ENCODE results near the gene SLC17A9. TPM values are rescaled to one million over a fixed set of nuclear protein-coding genes. Genes with fewer than 3 reads are reported as not detected.

Gene SLC17A9, protein sequence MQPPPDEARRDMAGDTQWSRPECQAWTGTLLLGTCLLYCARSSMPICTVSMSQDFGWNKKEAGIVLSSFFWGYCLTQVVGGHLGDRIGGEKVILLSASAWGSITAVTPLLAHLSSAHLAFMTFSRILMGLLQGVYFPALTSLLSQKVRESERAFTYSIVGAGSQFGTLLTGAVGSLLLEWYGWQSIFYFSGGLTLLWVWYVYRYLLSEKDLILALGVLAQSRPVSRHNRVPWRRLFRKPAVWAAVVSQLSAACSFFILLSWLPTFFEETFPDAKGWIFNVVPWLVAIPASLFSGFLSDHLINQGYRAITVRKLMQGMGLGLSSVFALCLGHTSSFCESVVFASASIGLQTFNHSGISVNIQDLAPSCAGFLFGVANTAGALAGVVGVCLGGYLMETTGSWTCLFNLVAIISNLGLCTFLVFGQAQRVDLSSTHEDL
- 1 to 10 TPM in 7 of 9 donors, under 1 TPM in 2; 0.17 to 4.6 (median 2.8) TPM for total RNA-seq
- 10 to 100 TPM in 2 of 3 donors, 1 to 10 TPM in 1; 1.2 to 69.1 (median 11.9) TPM for polyA plus RNA-seq
- long read RNA-seq, donor 1: 0 reads
- long read RNA-seq, donor 2: 0 reads
- long read RNA-seq, donor 3: 0 reads
- long read RNA-seq, donor 4, partial matches to known transcripts: 0 of 1 reads
- long read RNA-seq, donor 4, other reads (novel, unspliced or antisense): 0 of 1 reads
- long read RNA-seq, donor 5, partial matches to known transcripts: 1 of 7 reads
- long read RNA-seq, donor 5, other reads (novel, unspliced or antisense): 5 of 7 reads
- long read RNA-seq, donor 6: 0 reads
- long read RNA-seq, donor 7: 0 reads
- long read RNA-seq, donor 8: 0 reads
- long read RNA-seq, donor 9: 0 reads
- long read RNA-seq, donor 10: 0 reads

DNA sequence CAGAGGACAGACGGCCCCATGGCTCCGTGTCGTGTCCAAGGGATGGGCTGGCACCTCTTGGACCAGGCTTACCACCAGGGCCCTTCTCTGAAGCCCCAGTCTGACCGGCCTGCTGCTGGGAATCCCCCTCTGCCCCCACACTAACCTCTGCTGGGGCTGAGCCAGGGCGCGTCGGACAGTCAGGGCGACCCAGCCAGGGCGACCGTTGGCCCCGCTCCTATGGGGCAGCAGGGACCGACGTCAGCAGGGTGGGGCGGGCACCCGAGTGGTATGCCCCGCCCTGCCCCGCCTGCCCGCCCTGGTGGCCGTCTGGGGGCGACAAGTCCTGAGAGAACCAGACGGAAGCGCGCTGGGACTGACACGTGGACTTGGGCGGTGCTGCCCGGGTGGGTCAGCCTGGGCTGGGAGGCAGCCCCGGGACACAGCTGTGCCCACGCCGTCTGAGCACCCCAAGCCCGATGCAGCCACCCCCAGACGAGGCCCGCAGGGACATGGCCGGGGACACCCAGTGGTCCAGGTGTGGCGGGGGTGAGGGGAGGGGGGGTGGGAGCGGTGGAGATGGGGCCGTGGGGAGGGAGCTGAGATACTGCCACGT lies at the start of gene SLC17A9:
Gene SLC17A9, plus strand, starts transcription at position 337 of the 595 bp plus-strand sequence. Its CDS starts 122 bp downstream, at position 459.
- H3K36me3 ChIP-seq (replicated peaks in 1 of 2): peaks cover 0 to 10% of the 10 kb centered on the region in 2 donors
- peak within 1 kb of the TSS in 4 of 5 donors; percentile 32 to 84 (median 72) for H3K27ac ChIP-seq
- peaks cover 9 to 26% of the 10 kb centered on the region in 2 donors for H3K4me1 ChIP-seq (replicated peaks in 1 of 2)
- peak within 1 kb of the TSS in 1 of 4 donors; percentile 48 for H3K4me3 ChIP-seq
- TF ChIP-seq, protein P1, sequence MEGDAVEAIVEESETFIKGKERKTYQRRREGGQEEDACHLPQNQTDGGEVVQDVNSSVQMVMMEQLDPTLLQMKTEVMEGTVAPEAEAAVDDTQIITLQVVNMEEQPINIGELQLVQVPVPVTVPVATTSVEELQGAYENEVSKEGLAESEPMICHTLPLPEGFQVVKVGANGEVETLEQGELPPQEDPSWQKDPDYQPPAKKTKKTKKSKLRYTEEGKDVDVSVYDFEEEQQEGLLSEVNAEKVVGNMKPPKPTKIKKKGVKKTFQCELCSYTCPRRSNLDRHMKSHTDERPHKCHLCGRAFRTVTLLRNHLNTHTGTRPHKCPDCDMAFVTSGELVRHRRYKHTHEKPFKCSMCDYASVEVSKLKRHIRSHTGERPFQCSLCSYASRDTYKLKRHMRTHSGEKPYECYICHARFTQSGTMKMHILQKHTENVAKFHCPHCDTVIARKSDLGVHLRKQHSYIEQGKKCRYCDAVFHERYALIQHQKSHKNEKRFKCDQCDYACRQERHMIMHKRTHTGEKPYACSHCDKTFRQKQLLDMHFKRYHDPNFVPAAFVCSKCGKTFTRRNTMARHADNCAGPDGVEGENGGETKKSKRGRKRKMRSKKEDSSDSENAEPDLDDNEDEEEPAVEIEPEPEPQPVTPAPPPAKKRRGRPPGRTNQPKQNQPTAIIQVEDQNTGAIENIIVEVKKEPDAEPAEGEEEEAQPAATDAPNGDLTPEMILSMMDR (IDR thresholded peaks at IDR 0.05): no peak
- no peak for TF ChIP-seq POLR2A (IDR thresholded peaks at IDR 0.05)
- intact Hi-C loops (cut with DNase I): no loop called here
- peak in 6 of 7 donors; percentile 48 to 76 (median 60) for DNase-seq
- no peaks in the 10 kb centered on the region for H3K27me3 ChIP-seq
- WGBS, 4 donors: 26 to 44% (median 35%) methylated on average over 8 to 37 of the region's 37 CpGs
- no peaks in the 10 kb centered on the region for H3K9me3 ChIP-seq (replicated peaks in 1 of 3)

DNA sequence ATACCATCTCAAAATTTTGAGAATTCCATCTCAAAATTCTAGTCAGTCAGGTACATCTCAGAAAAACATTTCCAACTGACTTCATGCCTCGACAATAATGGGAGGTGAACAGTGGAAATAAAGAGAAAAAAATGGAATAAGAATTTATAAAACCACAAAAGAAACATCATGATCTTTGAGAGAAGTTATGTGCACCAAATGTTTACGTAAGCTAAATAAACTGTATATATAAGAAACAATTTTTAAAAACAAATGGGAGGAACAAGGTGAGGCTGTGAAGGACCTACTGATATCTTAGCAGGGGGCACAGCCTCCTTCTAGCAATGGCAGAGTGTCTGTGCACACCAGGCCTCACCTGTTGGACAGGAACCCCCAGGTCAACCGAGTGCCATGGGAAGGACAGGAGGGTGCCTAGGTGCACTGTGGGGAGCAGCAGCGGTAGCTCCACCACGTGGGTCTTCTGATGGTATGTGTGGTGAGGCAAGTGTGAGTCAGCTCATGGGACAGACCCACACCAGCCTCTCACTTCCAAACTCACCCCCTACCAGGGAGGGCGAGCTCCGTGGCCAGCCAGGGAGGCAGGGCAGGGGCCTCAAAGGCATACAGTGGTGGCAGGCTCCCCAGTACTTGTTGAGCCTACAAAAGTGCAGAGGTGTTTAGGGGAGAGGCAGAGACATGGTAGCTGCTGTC lies 49.4 kb upstream of the SLC17A9 start:
- H3K9me3 ChIP-seq (replicated peaks in 1 of 3): no peaks in the 10 kb centered on the region
- 73 to 91% (median 75%) methylated on average over 5 to 7 of the region's 7 CpGs for WGBS, 4 donors
- no peak for DNase-seq
- H3K4me3 ChIP-seq: no peak overlapping the region
- H3K36me3 ChIP-seq (replicated peaks in 1 of 2): peaks cover 0 to 70% of the 10 kb centered on the region in 2 donors
- intact Hi-C loops (cut with DNase I): no loop called here
- TF ChIP-seq, protein P1 (IDR thresholded peaks at IDR 0.05): no peak
- no peak for TF ChIP-seq POLR2A (IDR thresholded peaks at IDR 0.05)
- H3K4me1 ChIP-seq (replicated peaks in 1 of 2): peaks cover 0 to 18% of the 10 kb centered on the region in 2 donors
- H3K27ac ChIP-seq: no peak overlapping the region
- no peaks in the 10 kb centered on the region for H3K27me3 ChIP-seq

DNA sequence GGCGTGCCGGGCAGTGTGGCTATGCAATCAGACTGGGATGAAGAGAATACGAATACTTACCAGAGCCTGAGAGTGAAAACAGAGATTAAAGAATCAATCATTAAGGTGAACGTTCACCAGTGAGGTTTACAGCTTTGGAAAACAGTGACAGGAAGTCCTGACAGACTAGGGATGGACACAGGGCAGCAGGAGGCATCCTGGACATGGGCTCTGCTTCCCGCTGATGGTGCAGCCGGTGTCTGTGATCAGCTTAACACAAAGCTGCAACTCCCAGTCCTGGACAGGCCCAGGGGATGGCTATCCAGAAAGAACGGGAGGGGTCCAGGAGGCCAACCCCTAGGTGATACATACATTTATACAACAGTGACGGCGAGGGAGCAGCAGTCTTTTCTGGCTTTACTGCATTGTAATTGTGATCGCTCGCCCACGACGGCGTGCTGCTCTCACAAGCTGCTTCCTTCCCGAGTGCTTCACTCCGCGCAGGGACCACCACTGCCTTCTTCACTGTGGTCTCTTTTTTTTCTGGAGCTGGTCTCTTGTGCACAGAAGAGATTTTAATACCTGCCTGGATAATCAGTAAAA lies 46.9 kb upstream of the SLC17A9 start:
- H3K27me3 ChIP-seq: no peaks in the 10 kb centered on the region
- peaks cover 0 to 96% of the 10 kb centered on the region in 2 donors for H3K36me3 ChIP-seq (replicated peaks in 1 of 2)
- H3K27ac ChIP-seq: no peak overlapping the region
- TF ChIP-seq, protein P1 (IDR thresholded peaks at IDR 0.05): no peak
- TF ChIP-seq POLR2A (IDR thresholded peaks at IDR 0.05): no peak
- no peak overlapping the region for H3K4me3 ChIP-seq
- no peak for DNase-seq
- H3K4me1 ChIP-seq (replicated peaks in 1 of 2): peaks cover 0 to 3% of the 10 kb centered on the region in 2 donors
- H3K9me3 ChIP-seq (replicated peaks in 1 of 3): no peaks in the 10 kb centered on the region
- intact Hi-C loops (cut with DNase I): no loop called here
- WGBS, 4 donors: 88 to 89% (median 88%) methylated on average over 16 to 17 of the region's 17 CpGs

Measured in adrenal gland (tissue), 19 donors.